GM18517 (cell line): ENCODE measurements around the gene SLC1A7.

Experiments
- ATAC-seq: cut with Tn5 transposase; IDR thresholded peaks from one replicate; pipeline ENCODE4 v1.9.1; 2021; ENCODE audit warnings: mild to moderate bottlenecking, moderate library complexity; ENCODE audit not compliant: unreplicated experiment

SLC1A7 gene

GRCh38 chr1:53134961-53135734 lies 7.3 kb downstream of the SLC1A7 start:
- no peak for ATAC-seq

- ATAC-seq, result no peak
These were observed 8.4 kb downstream of the SLC1A7 start for GRCh38 chr1:53134042-53134485.

- ATAC-seq, result no peak
These were observed 9.0 kb downstream of the SLC1A7 start for GRCh38 chr1:53133261-53134041.

- ATAC-seq, result no peak
These were observed 10.3 kb downstream of the SLC1A7 start for GRCh38 chr1:53132176-53132575.

- ATAC-seq, result no peak
These were observed 10.9 kb downstream of the SLC1A7 start for GRCh38 chr1:53131590-53131938.

- ATAC-seq, result no peak
These were observed 11.4 kb downstream of the SLC1A7 start for GRCh38 chr1:53130878-53131589.

- ATAC-seq, result no peak
These were observed 11.9 kb downstream of the SLC1A7 start for GRCh38 chr1:53130598-53130877.

- no peak for ATAC-seq
These were observed 12.4 kb downstream of the SLC1A7 start for GRCh38 chr1:53129891-53130597.

GRCh38 chr1:53128401-53128800 lies 14.0 kb downstream of the SLC1A7 start:
- no peak for ATAC-seq

- ATAC-seq, result no peak
These were observed 14.9 kb downstream of the SLC1A7 start for GRCh38 chr1:53127546-53127945.

- no peak for ATAC-seq
These were observed 15.9 kb downstream of the SLC1A7 start for GRCh38 chr1:53126495-53126894.

- no peak for ATAC-seq
These were observed 16.6 kb downstream of the SLC1A7 start for GRCh38 chr1:53125623-53126360.

- ATAC-seq, result no peak
These were observed 17.3 kb downstream of the SLC1A7 start for GRCh38 chr1:53125122-53125521.

GRCh38 chr1:53123453-53124140 lies 18.8 kb downstream of the SLC1A7 start:
- no peak for ATAC-seq

GRCh38 chr1:53122961-53123413 lies 19.5 kb downstream of the SLC1A7 start:
- no peak for ATAC-seq

GRCh38 chr1:53122201-53122885 lies 20.1 kb downstream of the SLC1A7 start:
- no peak for ATAC-seq

- ATAC-seq, result no peak
These were observed 20.9 kb downstream of the SLC1A7 start for GRCh38 chr1:53121319-53122172.

- no peak for ATAC-seq
These were observed 21.8 kb downstream of the SLC1A7 start for GRCh38 chr1:53120659-53121058.
